Gastrocnemius medialis (tissue), 4 donors: ENCODE results near the gene SLC6A20. TPM values are rescaled to one million over a fixed set of nuclear protein-coding genes. Genes with fewer than 3 reads are reported as not detected.

Experiments
- ATAC-seq, 2 donors: fragments of 150-250 bp; one replicate each; pipeline ENCODE4 v1.9.1; 2016
- DNase-seq, 2 donors: peaks; one replicate each; pipeline ENCODE4 v3.0.0-alpha.2; 2019
- H3K27ac ChIP-seq, 4 donors: fragments of 200-600 bp; sonication (generic); 1 replicate in 1 of 4; 2 replicates in 3 of 4; pipeline ENCODE4 v1.5.1; 2016 to 2018; ENCODE audit warnings: mild to moderate bottlenecking in 2 of 4, moderate library complexity in 1 of 4
- H3K27me3 ChIP-seq, 3 donors: fragments of 200-600 bp; sonication (generic) in 2 of 3; 1 replicate in 1 of 3; 2 replicates in 2 of 3; pipeline versions ENCODE4 v1.5.1 to v1.6.0; 2016 to 2019; ENCODE audit warnings: mild to moderate bottlenecking in 1 of 3, moderate library complexity in 1 of 3
- H3K36me3 ChIP-seq, 2 donors: fragments of 200-600 bp; sonication (generic) in 1 of 2; one replicate each; pipeline ENCODE4 v1.5.1; 2017 to 2018
- H3K4me1 ChIP-seq, 2 donors: fragments of 200-600 bp; sonication (generic) in 1 of 2; one replicate each; pipeline ENCODE4 v1.5.1; 2016 to 2017; ENCODE audit warnings: mild to moderate bottlenecking in 2 of 2
- H3K4me3 ChIP-seq, 4 donors: fragments of 200-600 bp; sonication (generic) in 3 of 4; 1 replicate in 1 of 4; 2 replicates in 3 of 4; pipeline ENCODE4 v1.5.1; 2016 to 2019; ENCODE audit warnings: mild to moderate bottlenecking in 2 of 4
- H3K9me3 ChIP-seq, 3 donors: fragments of 200-600 bp; sonication (generic) in 2 of 3; 1 replicate in 1 of 3; 2 replicates in 2 of 3; pipeline ENCODE4 v1.5.1; 2016 to 2019
- POLR2A ChIP-seq, 2 donors: fragments of 450-650 bp; IDR thresholded peaks; one replicate each; pipeline ENCODE4 v1.6.1; 2017; ENCODE audit warnings: antibody characterized with exemption in 2 of 2, mild to moderate bottlenecking in 2 of 2, moderate library complexity in 2 of 2
- in situ Hi-C, 4 donors: fragments of 200-750 bp; cut with MboI; loops; one replicate each; pipeline versions ENCODE4 v1.15.0 to v1.8.0; 2017; ENCODE audit warnings: low sequenced_read_pairs in 4 of 4
- intact Hi-C: fragments of 100-400 bp; cut with DNase I; formaldehyde crosslinking; loops from one replicate; pipeline ENCODE4 v1.15.1; 2023; ENCODE audit warnings: low total_unique reads
- total RNA-seq, 4 donors: library from RNA; depleted of rRNA; stranded (reverse); fragments of >200 nt; gene quantifications; one replicate each; pipeline versions ENCODE4 v1.1.0 to v1.2.3, GENCODE V29; 2016
- TF ChIP-seq, protein P1 (sequence below), 5 experiments: fragments of 450-650 bp in 3 of 5; fragments of 200-600 bp in 2 of 5; sonication (generic) in 2 of 5; IDR thresholded peaks in 4 of 5; conservative IDR thresholded peaks in 1 of 5; 1 replicate in 4 of 5; 2 replicates in 1 of 5; pipeline ENCODE4 v1.5.1; 2016 to 2019; ENCODE audit warnings: antibody characterized with exemption in 5 of 5, mild to moderate bottlenecking in 3 of 5, moderate library complexity in 3 of 5

The SLC6A20 gene
- total RNA-seq, 4 donors from 2014 or later = 0.49 to 1.5 (median 0.64) TPM

DNA sequence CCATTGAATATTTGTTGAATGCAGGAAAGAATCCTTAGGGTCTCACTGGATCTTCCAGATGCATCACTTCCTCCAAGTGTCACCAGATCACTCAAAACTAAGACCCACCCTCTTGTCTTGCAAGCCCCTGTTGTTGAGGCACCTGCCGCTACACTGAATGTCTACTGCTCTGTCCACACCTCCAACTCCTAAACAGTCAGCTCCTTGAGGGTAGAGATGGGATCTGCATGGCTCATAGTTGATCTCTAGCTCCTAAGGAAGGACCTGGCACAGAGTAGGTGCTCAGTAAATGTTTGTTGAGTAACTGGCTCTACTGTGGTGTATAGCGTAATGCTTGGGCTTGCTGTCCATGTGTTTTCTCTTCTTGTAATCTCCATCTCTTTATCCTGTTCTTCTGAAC, 8.8 kb downstream of the SLC6A20 start:
- Histone ChIP-seq H3K27me3 (no peaks in the 10 kb centered on the region), H3K36me3 (no peaks in the 10 kb centered on the region), H3K4me1 (no peaks in the 10 kb centered on the region), H3K27ac (no peak overlapping the region), H3K9me3 (no peaks in the 10 kb centered on the region), H3K4me3 (no peak overlapping the region)
- intact Hi-C loops = no loop called here
- in situ Hi-C loops = no loop called here
- TF ChIP-seq, protein P1, sequence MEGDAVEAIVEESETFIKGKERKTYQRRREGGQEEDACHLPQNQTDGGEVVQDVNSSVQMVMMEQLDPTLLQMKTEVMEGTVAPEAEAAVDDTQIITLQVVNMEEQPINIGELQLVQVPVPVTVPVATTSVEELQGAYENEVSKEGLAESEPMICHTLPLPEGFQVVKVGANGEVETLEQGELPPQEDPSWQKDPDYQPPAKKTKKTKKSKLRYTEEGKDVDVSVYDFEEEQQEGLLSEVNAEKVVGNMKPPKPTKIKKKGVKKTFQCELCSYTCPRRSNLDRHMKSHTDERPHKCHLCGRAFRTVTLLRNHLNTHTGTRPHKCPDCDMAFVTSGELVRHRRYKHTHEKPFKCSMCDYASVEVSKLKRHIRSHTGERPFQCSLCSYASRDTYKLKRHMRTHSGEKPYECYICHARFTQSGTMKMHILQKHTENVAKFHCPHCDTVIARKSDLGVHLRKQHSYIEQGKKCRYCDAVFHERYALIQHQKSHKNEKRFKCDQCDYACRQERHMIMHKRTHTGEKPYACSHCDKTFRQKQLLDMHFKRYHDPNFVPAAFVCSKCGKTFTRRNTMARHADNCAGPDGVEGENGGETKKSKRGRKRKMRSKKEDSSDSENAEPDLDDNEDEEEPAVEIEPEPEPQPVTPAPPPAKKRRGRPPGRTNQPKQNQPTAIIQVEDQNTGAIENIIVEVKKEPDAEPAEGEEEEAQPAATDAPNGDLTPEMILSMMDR (IDR thresholded peaks at IDR 0.05 in 4 of 5, conservative IDR thresholded peaks at IDR 0.05 in 1 of 5) = no peak
- TF ChIP-seq POLR2A (IDR thresholded peaks at IDR 0.05) = no peak
- ATAC-seq (no peak), DNase-seq (no peak)

DNA sequence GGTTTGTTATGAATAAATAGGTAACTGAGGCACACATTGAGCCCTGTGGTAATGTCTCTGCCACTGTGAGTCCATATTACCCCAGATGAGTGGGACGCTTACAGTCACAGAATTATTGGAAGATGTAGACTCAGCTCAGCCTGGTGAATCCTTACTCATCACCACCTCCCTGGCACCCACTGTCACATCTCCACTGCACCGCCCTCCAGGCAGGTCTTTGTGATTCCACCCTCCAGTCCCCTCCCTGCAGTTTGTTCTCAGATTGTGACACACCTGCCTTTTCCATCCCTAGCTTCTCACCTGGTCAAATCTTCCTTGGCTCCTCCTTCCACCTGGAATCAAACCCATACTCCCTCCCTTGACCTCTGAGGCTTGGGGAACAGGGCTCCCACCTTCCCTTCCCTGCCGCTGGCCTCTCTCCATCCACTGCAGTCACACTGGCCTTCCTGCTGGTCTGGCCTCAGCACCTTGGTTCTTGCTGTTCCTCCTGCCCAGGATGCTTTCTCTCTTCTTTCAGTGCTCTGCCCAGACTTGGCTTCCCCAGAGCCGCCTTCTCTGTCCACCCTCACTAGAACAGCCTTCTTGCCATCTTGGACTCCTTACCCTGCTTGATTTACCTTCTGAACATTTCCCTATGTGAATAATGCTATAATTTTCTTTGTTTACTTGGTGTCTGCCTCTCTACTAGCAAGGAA, 9.4 kb downstream of the SLC6A20 start:
- intact Hi-C loops = no loop called here
- no peak for ATAC-seq
- no peaks in the 10 kb centered on the region for H3K9me3 ChIP-seq
- H3K27me3 ChIP-seq = no peaks in the 10 kb centered on the region
- no peak overlapping the region for H3K4me3 ChIP-seq
- no peaks in the 10 kb centered on the region for H3K36me3 ChIP-seq
- in situ Hi-C loops = no loop called here
- TF ChIP-seq, protein P1 (IDR thresholded peaks at IDR 0.05 in 4 of 5, conservative IDR thresholded peaks at IDR 0.05 in 1 of 5) = no peak
- TF ChIP-seq POLR2A (IDR thresholded peaks at IDR 0.05) = no peak
- no peak for DNase-seq
- no peak overlapping the region for H3K27ac ChIP-seq
- no peaks in the 10 kb centered on the region for H3K4me1 ChIP-seq

DNA sequence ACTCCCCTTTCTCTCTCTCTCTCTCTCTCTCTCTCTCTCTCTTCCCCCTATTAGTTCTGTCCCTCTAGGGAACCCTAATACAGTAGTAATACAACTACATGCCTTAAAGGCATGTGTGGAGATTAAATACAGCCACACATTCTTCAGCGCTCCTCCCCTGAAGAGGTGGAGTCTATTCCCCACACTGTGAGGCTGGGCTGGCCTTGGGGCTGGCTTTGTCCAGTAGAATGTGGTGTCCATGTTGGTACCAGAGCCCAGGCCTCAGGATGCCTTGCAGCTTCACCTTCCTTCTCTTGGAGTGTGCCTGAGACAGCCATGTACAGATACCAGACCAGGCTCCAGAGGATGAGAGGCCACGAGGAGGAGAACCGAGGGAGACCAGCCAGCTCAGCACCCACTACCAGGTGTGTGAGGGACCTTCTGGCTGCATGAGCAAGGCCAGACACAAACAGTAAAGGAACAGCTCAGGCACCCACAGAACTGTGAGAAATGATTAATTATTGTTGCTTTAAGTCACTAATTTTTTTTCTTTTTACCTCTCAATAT, 10.7 kb downstream of the SLC6A20 start:
- H3K27ac ChIP-seq = no peak overlapping the region
- no peaks in the 10 kb centered on the region for H3K9me3 ChIP-seq
- no peaks in the 10 kb centered on the region for H3K27me3 ChIP-seq
- no peaks in the 10 kb centered on the region for H3K36me3 ChIP-seq
- ATAC-seq (no peak), DNase-seq (no peak)
- no peaks in the 10 kb centered on the region for H3K4me1 ChIP-seq
- TF ChIP-seq POLR2A (IDR thresholded peaks at IDR 0.05) = no peak
- TF ChIP-seq, protein P1 (IDR thresholded peaks at IDR 0.05 in 4 of 5, conservative IDR thresholded peaks at IDR 0.05 in 1 of 5) = no peak
- in situ Hi-C loops (no loop called here), intact Hi-C loops (no loop called here)
- H3K4me3 ChIP-seq = no peak overlapping the region

DNA sequence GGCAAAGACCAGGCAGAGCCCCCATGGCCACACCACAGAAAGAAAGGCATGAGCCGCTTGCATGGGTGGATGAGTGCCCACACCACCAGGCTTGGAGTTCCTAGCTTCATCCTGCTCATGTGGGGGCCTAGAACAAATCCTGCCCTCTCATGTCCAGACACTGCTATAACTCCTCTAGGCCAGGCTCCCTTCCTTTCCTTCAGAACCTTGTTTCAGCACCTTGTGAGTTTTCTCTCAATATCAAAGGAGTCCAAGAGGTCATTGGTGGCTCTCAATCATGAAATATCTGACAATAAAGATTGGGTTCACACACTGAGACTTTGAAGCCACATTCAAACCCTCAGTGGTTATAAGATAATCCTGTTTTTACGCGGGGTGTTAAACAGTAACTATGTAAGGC, 12.7 kb downstream of the SLC6A20 start:
- Histone ChIP-seq H3K9me3 (no peaks in the 10 kb centered on the region), H3K27ac (no peak overlapping the region), H3K27me3 (no peaks in the 10 kb centered on the region), H3K4me1 (peaks cover 0 to 2% of the 10 kb centered on the region in 2 donors), H3K4me3 (no peak overlapping the region), H3K36me3 (no peaks in the 10 kb centered on the region)
- TF ChIP-seq, protein P1 (IDR thresholded peaks at IDR 0.05 in 4 of 5, conservative IDR thresholded peaks at IDR 0.05 in 1 of 5) = no peak
- no peak for TF ChIP-seq POLR2A (IDR thresholded peaks at IDR 0.05)
- in situ Hi-C loops (no loop called here), intact Hi-C loops (no loop called here)
- ATAC-seq (no peak), DNase-seq (no peak)
